Activated naive CD8-positive, alpha-beta T cell treated with anti-CD3 and anti-CD28 coated beads for 36 hours (primary cell): ENCODE data around the gene ACSF3. TPM values are rescaled to one million over a fixed set of nuclear protein-coding genes. Genes with fewer than 3 reads are reported as not detected.
"Not testable (repeated sequence)": the region's sequence is repeated elsewhere in the genome, so short reads cannot be mapped to it uniquely, and the experiment has no call there.

Experiments used
- DNase-seq: peaks from one replicate; pipeline ENCODE4 v3.0.0; 2021
- H3K27ac Mint-ChIP-seq: one replicate; pipeline ENCODE4 v1.8.0; 2022; ENCODE audit warnings: mild to moderate bottlenecking, moderate library complexity, mixed read lengths
- H3K27me3 Mint-ChIP-seq: one replicate; pipeline ENCODE4 v1.8.0; 2022; ENCODE audit warnings: mild to moderate bottlenecking, mixed read lengths
- H3K36me3 Mint-ChIP-seq: one replicate; pipeline ENCODE4 v1.8.0; 2021; ENCODE audit warnings: mild to moderate bottlenecking, mixed read lengths
- H3K4me1 Mint-ChIP-seq: one replicate; pipeline ENCODE4 v1.8.0; 2021; ENCODE audit warnings: mixed read lengths
- H3K4me3 Mint-ChIP-seq: one replicate; pipeline ENCODE4 v1.8.0; 2022; ENCODE audit warnings: mild to moderate bottlenecking, moderate library complexity, mixed read lengths
- H3K9me3 Mint-ChIP-seq: one replicate; pipeline ENCODE4 v1.8.0; 2022; ENCODE audit warnings: mixed read lengths
- total RNA-seq, 2 experiments: library from RNA; stranded (reverse); gene quantifications; one replicate each; pipeline ENCODE4 v1.2.3, GENCODE V29; 2021

ACSF3 gene
- total RNA-seq, 2 experiments from 2014 or later, result 32.1 to 38.4 TPM

GRCh38 chr16:89063768-89064320, 29.8 kb upstream of the ACSF3 start:
- Mint-ChIP-seq H3K9me3 (no peaks in the 10 kb centered on the region), H3K4me1 (no peaks in the 10 kb centered on the region), H3K27me3 (no peaks in the 10 kb centered on the region), H3K36me3 (no peaks in the 10 kb centered on the region), H3K4me3 (no peak overlapping the region), H3K27ac (no peak overlapping the region)
- no peak for DNase-seq

GRCh38 chr16:89064606-89065457, 28.8 kb upstream of the ACSF3 start:
- no peaks in the 10 kb centered on the region for H3K9me3 Mint-ChIP-seq
- no peaks in the 10 kb centered on the region for H3K27me3 Mint-ChIP-seq
- H3K4me3 Mint-ChIP-seq, result no peak overlapping the region
- H3K36me3 Mint-ChIP-seq, result no peaks in the 10 kb centered on the region
- no peaks in the 10 kb centered on the region for H3K4me1 Mint-ChIP-seq
- DNase-seq, result no peak
- H3K27ac Mint-ChIP-seq, result no peak overlapping the region

DNA sequence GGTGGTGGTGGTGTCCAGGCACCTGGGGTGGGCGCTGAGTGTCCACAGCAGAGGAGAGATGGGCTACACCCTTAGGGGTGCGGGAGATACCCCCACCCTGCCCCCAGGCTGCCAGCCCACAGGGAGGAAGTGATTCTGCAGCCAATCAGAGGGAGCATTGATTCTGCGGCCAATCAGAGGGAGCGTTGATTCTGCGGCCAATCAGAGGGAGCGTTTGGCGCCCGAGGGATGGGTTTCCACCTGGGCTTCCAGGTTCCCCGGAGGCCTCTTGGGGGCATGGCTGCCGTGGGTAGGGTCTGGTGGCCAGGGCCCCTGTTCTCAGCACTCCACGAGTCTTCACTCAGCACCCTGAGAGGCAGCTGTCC, 28.2 kb upstream of the ACSF3 start:
- Mint-ChIP-seq H3K27ac (no peak overlapping the region), H3K27me3 (no peaks in the 10 kb centered on the region), H3K4me3 (no peak overlapping the region), H3K36me3 (no peaks in the 10 kb centered on the region), H3K4me1 (no peaks in the 10 kb centered on the region), H3K9me3 (no peaks in the 10 kb centered on the region)
- no peak for DNase-seq

DNA sequence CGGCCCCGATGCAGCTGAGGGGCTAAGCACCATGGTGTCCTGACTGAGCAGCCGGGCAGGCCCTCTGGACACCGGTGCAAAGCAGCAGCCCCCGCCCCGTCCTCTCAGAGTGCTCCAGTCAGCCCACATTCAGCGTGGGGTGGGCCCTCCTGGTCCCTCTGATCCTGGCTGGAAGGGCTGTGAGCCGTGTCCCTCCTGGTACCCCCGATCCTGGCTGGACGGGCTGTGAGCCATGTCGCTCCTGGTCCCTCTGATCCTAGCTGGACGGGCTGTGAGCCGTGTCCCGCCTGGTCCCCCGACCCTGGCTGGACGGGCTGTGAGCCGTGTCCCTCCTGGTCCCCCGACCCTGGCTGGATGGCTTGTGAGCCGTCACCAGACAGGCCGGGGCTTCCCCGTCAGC, 26.9 kb upstream of the ACSF3 start:
- no peaks in the 10 kb centered on the region for H3K27me3 Mint-ChIP-seq
- no peak overlapping the region for H3K27ac Mint-ChIP-seq

GRCh38 chr16:89067677-89068443, 25.8 kb upstream of the ACSF3 start:
- Mint-ChIP-seq H3K4me1 (no peaks in the 10 kb centered on the region), H3K27me3 (no peaks in the 10 kb centered on the region), H3K27ac (no peak overlapping the region), H3K9me3 (no peaks in the 10 kb centered on the region), H3K4me3 (no peak overlapping the region), H3K36me3 (no peaks in the 10 kb centered on the region)
- no peak for DNase-seq

More for the DNA sequence above, 26.9 kb upstream of the ACSF3 start:
- DNase-seq, result no peak
- Mint-ChIP-seq H3K4me3 (no peak overlapping the region), H3K36me3 (no peaks in the 10 kb centered on the region), H3K4me1 (no peaks in the 10 kb centered on the region), H3K9me3 (no peaks in the 10 kb centered on the region)

GRCh38 chr16:89068814-89069616, 24.6 kb upstream of the ACSF3 start:
- not testable (repeated sequence) for H3K27me3 Mint-ChIP-seq, H3K9me3 Mint-ChIP-seq, H3K27ac Mint-ChIP-seq, DNase-seq, H3K4me3 Mint-ChIP-seq, H3K4me1 Mint-ChIP-seq, H3K36me3 Mint-ChIP-seq

DNA sequence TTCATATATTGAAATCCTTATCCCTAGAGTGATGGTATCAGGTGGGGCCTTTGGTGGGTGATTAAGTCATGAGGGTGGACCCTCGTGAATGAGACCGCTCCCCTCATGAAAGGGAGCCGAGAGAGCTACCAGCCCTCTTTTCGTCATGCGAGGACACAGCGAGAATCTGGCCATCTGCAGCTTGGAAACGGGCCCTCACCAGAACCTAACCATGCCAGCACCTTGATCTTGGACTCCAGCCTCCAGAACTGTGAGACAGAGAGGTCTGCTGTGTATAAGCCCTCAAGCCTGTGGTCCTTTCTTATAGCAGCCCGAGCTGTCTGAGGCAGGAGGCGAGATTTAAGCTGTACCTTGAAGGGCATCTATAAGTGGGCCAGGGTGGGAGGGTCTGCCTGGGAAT, 23.7 kb upstream of the ACSF3 start:
- Mint-ChIP-seq H3K36me3 (no peaks in the 10 kb centered on the region), H3K27ac (no peak overlapping the region), H3K4me3 (no peak overlapping the region), H3K4me1 (no peaks in the 10 kb centered on the region), H3K27me3 (no peaks in the 10 kb centered on the region), H3K9me3 (no peaks in the 10 kb centered on the region)
- no peak for DNase-seq

GRCh38 chr16:89070590-89070989, 23.1 kb upstream of the ACSF3 start:
- Mint-ChIP-seq H3K4me1 (no peaks in the 10 kb centered on the region), H3K36me3 (no peaks in the 10 kb centered on the region), H3K4me3 (no peak overlapping the region), H3K9me3 (peaks cover under 1% of the 10 kb centered on the region), H3K27me3 (no peaks in the 10 kb centered on the region), H3K27ac (no peak overlapping the region)
- no peak for DNase-seq

GRCh38 chr16:89071686-89072547, 21.7 kb upstream of the ACSF3 start:
- no peaks in the 10 kb centered on the region for H3K4me1 Mint-ChIP-seq
- H3K4me3 Mint-ChIP-seq, result no peak overlapping the region
- H3K27ac Mint-ChIP-seq, result no peak overlapping the region
- peaks cover 4% of the 10 kb centered on the region for H3K9me3 Mint-ChIP-seq
- no peaks in the 10 kb centered on the region for H3K27me3 Mint-ChIP-seq
- H3K36me3 Mint-ChIP-seq, result no peaks in the 10 kb centered on the region
- DNase-seq, result no peak

DNA sequence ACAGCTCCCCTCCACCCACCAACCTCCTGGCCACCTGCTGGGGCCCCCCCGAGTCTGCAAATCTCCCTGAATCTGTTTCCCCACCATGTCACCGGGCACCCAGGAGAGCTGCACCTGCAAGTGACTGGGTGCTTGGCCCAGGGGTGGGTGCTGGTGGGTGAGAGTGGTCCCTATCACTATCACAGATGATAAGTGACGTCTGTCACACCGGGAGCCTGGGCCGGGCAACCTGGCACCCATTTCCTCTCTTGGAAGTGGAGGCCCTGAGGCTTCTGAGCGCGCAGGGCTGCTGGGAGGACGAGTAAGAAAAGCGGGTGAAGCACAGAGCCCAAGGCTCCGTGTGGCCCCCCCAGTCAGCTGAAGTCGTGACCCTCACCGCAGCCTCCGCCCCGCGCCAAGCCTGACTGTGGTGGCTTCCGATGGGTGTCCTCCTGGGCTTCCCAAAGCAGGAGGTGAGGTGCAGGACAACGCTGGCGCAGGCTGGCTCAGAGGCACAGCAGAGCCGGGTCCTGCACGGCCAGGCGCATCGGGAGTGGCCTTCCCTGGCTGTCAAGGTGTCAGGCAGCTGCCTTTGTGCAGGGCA, 21.0 kb upstream of the ACSF3 start:
- peaks cover 4% of the 10 kb centered on the region for H3K9me3 Mint-ChIP-seq
- H3K27me3 Mint-ChIP-seq, result no peaks in the 10 kb centered on the region
- no peak overlapping the region for H3K4me3 Mint-ChIP-seq
- H3K4me1 Mint-ChIP-seq, result no peaks in the 10 kb centered on the region
- DNase-seq, result no peak
- no peak overlapping the region for H3K27ac Mint-ChIP-seq
- H3K36me3 Mint-ChIP-seq, result no peaks in the 10 kb centered on the region

DNA sequence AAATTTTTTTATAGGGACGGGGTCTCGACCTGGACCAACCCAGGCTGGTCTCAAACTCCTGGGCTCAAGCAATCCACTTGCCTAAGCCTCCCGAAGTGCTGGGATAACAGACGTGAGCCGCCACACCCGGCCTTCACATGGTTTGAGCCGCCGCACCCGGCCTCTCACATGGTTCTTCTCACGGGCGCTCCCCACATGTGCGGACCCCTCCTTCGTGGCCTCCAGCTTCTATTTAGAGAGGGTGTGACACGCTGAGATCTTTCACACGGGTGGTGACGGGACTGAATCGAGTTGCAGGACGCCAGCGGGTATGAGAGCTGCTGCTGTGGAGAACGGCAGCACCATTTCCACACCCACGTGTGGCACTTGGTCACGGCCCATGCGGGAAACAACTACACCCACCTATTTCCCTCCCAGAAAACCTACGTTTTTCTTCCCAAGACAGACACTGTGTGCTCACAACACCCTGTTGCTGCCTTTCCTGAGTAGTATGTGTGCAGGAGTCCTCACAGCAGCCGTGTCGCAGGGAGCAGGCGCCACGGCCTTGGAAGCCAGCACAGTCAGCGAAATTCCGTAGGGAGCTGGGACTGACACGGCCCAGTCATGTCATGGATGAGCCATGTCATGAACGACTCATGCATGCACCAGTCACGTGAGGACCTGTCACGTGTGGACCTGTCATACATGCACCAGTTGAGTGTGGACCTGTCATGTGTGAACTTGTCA, 20.1 kb upstream of the ACSF3 start:
- H3K9me3 Mint-ChIP-seq, result peaks cover 4% of the 10 kb centered on the region
- no peaks in the 10 kb centered on the region for H3K27me3 Mint-ChIP-seq
- H3K4me1 Mint-ChIP-seq, result no peaks in the 10 kb centered on the region
- no peak for DNase-seq
- no peak overlapping the region for H3K4me3 Mint-ChIP-seq
- no peak overlapping the region for H3K27ac Mint-ChIP-seq
- H3K36me3 Mint-ChIP-seq, result no peaks in the 10 kb centered on the region

DNA sequence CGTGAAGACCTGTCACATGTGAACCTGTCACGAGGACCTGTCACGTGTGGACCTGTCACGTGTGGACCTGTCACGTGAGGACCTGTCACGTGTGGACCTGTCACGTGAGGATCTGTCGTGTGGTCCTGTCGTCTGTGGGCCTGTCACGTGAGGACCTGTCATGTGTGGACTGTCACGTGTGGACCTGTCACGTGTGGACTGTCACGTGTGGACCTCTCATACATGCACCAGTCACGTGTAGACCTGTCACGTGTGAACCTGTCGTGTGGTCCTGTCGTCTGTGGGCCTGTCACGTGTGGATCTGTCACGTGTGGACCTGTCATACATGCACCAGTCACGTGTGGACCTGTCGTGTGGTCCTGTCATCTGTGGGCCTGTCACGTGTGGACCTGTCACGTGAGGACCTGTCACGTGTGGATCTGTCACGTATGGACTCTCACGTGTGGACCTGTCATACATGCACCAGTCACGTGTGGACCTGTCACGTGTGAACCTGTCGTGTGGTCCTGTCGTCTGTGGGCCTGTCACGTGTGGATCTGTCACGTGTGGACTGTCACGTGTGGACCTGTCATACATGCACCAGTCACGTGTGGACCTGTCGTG, 19.5 kb upstream of the ACSF3 start:
- H3K27me3 Mint-ChIP-seq, H3K36me3 Mint-ChIP-seq, H3K4me1 Mint-ChIP-seq, DNase-seq, H3K27ac Mint-ChIP-seq, H3K9me3 Mint-ChIP-seq, H3K4me3 Mint-ChIP-seq: not testable (repeated sequence)
